Jurkat, Clone E6-1 (cell line): Measurements from ENCODE around the gene IGFLR1.

Experiments used
- DNase-seq: peaks from one replicate; pipeline ENCODE4 v3.0.0-alpha.2; 2011; ENCODE audit warnings: low read depth, low spot score
- H3K4me3 ChIP-seq: 2 replicates; pipeline ENCODE4 v1.5.1; 2011; ENCODE audit warnings: mild to moderate bottlenecking, low read length, control low read depth, moderate library complexity

IGFLR1 gene

GRCh38 chr19:35744430-35745327 is 2.4 kb upstream of the IGFLR1 start:
- DNase-seq, result peak; percentile 94
- peak overlapping the region; percentile 86 for H3K4me3 ChIP-seq

DNA sequence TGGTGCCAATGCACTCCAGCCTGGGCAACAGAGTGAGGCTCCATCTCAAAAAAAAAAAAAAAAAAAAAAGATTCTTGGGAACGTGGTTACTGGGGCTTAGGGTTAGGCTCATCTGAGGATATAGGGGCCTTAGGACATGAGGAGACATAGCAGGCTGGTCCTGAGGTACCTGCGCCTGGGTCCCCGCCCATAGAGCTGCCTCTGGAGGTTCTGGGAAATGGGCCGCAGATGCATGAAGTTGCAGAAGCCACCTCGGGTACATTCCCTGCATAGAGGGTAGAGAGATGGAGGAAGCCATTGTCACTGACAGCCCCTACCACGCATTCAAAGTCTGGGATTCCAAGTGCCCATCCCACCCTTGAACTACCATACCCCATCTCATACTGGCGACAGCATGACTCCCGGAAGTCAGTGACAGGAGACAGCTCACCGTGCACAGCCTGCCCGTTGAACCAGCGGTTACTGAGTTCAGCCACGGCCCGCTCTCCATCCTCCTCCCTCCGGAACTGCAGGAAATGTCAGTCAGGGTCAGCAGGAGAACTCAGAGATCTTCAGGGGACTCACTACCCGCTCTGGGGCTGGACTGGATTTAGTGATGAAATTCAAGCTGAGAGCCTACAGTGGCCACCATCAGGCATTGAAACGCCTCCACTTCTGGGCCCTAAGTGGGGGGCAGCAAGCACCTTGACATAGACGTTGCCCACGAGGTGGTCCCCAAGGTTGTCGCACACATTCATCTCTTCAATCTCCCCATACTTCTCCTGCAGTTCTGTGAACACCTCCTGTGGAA is 1.6 kb upstream of the IGFLR1 start:
- peak overlapping the region; percentile 86 for H3K4me3 ChIP-seq
- no peak for DNase-seq

DNA sequence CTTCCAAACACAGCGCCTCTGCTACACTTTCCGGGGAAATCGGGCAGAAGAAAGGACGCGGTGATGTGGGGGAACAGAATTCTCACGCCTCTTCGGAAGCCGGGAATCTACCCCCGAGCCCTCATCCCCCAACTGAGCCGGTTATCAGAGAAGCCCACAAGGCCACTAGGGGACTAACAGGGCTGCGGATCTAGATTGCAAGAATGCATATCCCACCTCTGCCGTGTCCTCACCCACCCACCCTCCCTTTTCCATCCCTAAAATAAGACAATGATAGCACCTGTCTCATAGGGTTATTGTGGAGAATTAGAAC is 1.1 kb downstream of the IGFLR1 start:
- DNase-seq, result no peak
- peak overlapping the region; percentile 69 for H3K4me3 ChIP-seq

- peak; percentile 93 for DNase-seq
- H3K4me3 ChIP-seq, result peak overlapping the region; percentile 69
Observed at GRCh38 chr19:35740423-35741202, 1.6 kb downstream of the IGFLR1 start.

GRCh38 chr19:35740108-35740422 is 2.2 kb downstream of the IGFLR1 start:
- DNase-seq, result no peak
- peak overlapping the region; percentile 69 for H3K4me3 ChIP-seq

DNA sequence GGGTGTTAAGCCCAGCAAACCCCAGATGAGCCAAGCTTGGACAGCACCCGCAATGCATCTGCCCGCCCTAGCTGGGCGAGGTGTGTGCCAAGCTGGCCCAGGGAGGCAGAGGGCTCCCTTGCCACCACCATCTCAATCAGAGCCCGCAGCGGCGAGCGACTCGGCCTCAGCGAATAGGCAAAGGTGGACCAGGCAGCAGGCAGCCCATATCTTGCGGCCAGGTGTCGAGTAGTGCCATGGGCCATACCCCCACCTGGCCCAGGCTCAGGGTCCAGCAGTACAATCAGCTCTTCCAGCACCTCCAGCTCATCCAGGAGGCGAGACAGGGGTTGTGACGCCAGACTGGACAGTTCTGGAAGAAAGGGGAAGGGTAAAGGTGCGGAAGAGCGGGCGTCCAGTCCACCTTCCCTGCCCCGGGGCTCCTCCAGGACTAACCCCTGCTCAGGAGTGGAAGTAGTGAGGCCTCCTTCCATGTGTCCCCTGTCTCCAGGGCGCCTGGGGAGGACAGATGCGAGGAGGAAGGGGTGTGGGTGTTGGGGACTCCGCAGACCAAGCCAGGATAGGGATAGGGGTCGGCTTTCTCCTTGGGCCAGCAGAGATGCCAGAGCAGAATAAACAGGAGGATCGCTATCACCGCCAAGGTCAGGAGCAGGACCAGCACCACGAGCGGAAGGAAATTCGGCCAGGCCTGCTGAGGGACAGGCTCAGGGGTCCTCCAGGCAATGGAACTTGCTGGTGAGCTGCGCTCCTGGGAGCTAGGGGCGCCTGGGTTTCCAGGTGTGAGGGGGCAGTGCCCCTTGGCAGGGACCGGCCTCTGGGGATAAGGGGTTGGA is 2.8 kb downstream of the IGFLR1 start:
- no peak for DNase-seq
- peak overlapping the region; percentile 69 for H3K4me3 ChIP-seq

GRCh38 chr19:35738887-35739229 is 3.4 kb downstream of the IGFLR1 start:
- no peak overlapping the region for H3K4me3 ChIP-seq
- no peak for DNase-seq

DNA sequence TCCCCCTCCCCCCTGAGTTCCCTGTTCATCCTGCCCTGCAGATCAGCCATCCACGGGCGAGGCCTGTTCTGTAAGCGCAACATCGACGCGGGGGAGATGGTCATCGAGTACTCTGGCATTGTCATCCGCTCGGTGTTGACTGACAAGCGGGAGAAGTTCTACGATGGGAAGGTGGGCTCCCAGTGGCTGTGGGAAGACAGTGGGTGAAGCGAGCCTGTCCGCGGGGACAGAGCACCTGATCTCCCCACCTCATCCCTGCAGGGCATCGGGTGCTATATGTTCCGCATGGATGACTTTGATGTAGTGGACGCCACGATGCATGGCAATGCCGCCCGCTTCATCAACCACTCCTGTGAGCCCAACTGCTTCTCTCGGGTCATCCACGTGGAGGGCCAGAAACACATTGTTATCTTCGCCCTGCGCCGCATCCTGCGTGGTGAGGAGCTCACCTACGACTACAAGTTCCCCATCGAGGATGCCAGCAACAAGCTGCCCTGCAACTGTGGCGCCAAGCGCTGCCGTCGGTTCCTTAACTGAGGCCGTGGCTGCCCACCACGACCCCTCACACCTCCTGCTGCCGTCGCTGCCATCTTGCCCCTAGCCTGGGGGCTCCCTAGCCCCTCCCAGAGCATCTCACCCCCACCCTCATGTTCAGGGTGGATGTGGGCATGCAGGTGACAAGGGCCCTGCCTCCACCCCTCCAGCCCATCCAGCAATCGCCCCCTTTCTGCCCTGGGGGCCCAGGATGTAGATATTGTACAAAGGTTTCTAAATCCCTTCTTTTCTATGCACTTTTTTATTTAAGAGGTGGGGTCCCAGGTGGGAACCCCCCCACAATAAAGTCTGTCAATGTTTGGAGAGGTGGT is 4.0 kb downstream of the IGFLR1 start:
- no peak overlapping the region for H3K4me3 ChIP-seq
- DNase-seq, result no peak

GRCh38 chr19:35736913-35737886 is 5.1 kb downstream of the IGFLR1 start:
- H3K4me3 ChIP-seq, result no peak overlapping the region
- no peak for DNase-seq

- no peak overlapping the region for H3K4me3 ChIP-seq
- DNase-seq, result no peak
Observed at GRCh38 chr19:35734889-35735288, 7.4 kb downstream of the IGFLR1 start.

DNA sequence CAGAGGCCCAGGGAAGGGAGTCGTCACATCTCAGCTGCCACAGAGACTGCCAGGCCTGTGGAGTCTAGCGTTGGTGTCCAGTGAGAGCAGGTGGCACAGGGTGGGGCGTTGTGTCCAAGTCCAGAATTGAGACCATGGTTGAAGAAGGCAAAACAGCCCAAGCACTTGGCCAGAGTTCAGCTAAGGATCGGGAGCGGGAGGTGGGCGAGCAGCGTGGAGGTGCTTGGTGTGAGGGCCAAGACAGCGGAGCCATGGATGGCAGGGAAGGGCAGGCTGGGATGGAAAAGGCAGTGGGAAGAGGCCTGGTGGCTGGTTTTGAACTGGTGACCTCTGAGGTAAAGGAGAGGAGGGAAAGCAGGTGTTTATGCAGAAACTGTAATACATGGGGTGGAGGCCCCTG is 8.0 kb downstream of the IGFLR1 start:
- no peak overlapping the region for H3K4me3 ChIP-seq
- no peak for DNase-seq

DNA sequence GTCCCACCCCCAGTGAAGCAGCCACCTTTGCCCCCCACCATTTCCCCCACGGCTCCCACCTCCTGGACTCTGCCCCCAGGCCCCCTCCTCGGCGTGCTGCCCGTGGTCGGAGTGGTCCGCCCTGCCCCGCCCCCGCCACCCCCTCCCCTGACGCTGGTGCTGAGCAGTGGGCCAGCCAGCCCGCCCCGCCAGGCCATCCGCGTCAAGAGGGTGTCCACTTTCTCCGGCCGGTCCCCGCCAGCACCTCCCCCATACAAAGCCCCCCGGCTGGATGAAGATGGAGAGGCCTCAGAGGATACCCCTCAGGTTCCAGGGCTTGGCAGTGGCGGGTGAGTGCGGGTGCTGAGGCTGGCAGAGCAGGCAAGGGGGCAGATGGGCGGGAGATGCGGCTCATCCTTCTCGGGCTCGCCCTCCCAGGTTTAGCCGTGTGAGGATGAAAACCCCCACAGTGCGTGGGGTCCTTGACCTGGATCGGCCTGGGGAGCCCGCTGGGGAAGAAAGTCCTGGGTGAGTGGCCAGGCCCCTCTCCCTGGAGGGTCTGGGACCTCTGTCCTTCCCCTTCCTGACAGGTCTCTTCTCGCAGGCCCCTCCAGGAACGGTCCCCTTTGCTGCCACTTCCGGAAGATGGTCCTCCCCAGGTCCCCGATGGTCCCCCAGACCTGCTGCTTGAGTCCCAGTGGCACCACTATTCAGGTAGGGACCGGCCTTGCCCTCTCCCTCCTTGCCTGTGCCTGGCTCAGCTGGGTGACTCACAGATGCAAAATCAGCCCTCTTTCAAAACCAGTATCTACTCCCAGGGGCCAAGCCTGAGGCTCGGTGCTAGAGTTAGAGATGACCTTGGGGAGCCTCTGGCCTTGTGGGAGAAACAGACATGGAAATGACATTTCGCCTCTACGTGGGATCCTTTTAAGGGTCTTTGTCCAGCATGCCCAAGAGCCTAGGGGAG is 8.8 kb downstream of the IGFLR1 start:
- H3K4me3 ChIP-seq, result no peak overlapping the region
- DNase-seq, result no peak

- no peak overlapping the region for H3K4me3 ChIP-seq
- DNase-seq, result no peak
Observed at GRCh38 chr19:35732540-35733179, 9.6 kb downstream of the IGFLR1 start.

DNA sequence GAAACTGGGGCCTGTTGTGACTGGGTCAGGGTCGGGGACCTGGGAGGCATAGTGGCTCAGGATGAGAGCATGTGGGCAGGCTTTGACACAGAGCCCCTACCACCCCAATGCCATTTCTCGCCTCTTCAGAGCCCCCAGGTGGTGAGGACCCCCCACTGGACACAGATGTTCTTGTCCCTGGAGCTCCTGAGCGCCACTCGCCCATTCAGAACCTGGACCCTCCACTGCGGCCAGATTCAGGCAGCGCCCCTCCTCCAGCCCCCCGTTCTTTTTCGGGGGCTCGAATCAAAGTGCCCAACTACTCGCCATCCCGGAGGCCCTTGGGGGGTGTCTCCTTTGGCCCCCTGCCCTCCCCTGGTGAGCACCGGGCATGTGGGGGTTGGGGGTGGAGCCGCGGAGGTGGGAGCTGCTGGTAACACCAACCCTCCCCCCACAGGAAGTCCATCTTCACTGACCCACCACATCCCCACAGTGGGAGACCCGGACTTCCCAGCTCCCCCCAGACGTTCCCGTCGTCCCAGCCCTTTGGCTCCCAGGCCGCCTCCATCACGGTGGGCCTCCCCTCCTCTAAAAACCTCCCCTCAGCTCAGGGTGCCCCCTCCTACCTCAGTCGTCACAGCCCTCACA is 10.4 kb downstream of the IGFLR1 start:
- no peak overlapping the region for H3K4me3 ChIP-seq
- DNase-seq, result no peak

DNA sequence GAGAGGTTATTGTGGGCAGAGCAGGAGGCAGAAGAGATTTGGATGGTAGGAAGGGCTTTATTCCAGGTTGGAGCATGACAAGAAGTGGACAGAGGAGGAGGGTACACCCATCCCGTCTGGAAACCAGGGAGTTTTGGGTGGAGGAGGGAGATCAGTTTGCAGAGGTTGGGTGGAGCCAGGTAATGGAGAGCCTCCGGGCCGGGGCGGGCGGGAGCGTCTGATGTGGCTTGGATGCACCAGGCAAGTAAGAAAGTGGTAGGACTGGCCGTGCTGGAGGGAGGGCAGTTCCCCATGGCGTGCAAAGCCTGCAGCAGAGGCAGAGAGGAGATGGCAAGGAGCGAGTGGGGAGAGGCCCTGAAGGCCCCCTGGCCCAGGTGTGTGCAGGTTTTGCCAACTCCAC is 10.9 kb downstream of the IGFLR1 start:
- no peak for DNase-seq
- no peak overlapping the region for H3K4me3 ChIP-seq
